Right renal cortex interstitium (tissue), 3 donors: ENCODE data around the gene LONRF3. TPM values are rescaled to one million over a fixed set of nuclear protein-coding genes. Genes with fewer than 3 reads are reported as not detected.

ENCODE experiments used
- DNase-seq, 3 donors: peaks; one replicate each; pipeline ENCODE4 v3.0.0-alpha.2; 2013; ENCODE audit warnings: low read depth in 3 of 3, low spot score in 2 of 3
- polyA plus RNA-seq, 3 donors: library from polyadenylated mRNA; unstranded; fragments of 120-200 nt; gene quantifications; one replicate each; pipeline ENCODE4 v1.2.1, GENCODE V29; 2013; ENCODE audit not compliant: insufficient read length in 3 of 3

Gene LONRF3
- polyA plus RNA-seq, result 1 to 10 TPM in 2 of 3 donors, under 1 TPM in 1; 0.94 to 1.2 (median 1.2) TPM

GRCh38 chrX:118974088-118974907 is at the start of gene LONRF3:
Gene LONRF3, plus strand, starts transcription at chrX:118974618. Its CDS starts 163 bp downstream, at chrX:118974781.
- DNase-seq, result no peak

- DNase-seq, result peak in 1 of 3 donors; percentile 0
These were observed 46.3 kb upstream of the LONRF3 start for GRCh38 chrX:118928151-118928550.

DNA sequence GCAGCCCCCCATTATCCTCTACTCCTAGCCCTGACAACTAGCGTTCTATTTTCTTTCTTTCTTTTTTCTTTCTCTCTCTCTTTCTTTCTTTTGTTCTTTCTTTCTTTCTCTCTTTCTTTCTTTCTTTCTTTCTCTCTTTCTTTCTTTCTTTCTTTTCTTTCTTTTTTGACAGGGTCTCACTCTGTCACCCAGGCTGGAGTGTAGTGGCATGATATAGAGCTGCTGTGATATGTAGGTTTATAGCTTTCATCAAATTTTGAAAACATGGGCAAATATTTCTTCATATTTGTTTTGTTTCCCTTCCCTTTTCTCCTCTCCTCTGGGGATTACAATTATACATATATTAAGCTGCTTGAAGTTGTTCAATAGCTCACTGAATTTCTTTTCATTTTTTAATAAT is 39.1 kb upstream of the LONRF3 start:
- no peak for DNase-seq

DNA sequence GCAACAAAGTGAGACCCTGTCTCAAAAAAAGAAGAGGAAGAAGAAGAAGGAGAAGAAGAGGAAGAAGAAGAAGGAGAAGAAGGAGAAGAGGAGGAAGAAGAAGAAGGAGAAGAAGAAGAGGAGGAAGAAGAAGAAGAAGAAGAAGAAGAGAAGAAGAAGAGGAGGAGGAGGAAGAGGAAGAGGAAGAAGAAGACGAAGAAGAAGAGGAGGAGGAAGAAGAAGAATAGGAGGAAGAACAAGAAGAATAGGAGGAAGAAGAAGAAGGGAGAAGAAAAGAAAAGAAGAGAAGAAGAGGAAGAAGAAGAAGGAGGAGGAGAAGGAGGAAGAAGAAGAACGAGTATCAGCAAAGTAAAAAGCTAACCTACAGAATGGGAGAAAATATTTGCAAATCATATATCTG is 33.3 kb upstream of the LONRF3 start:
- no peak for DNase-seq

- DNase-seq, result no peak
These were observed 31.3 kb upstream of the LONRF3 start for GRCh38 chrX:118943102-118943501.

- no peak for DNase-seq
These were observed 28.5 kb upstream of the LONRF3 start for GRCh38 chrX:118945921-118946320.

DNA sequence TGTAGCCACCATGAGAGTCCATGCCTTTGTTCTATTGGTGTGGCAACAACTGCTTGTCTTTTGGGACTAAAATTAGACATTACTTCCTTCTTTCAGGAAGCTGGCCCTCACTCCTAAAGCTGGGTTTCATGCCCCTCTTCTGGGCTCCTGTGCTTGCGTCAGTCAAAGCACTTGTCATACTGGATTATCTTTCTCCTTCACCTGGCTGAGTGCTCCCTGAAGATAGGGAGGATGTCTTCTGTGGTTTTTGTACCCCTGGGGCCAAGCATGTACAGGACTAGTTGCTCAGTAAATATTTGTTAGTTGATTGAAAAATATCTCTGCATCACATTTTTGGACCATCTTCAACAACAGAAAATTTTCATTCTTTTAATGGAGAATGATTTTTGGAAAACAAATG is 26.1 kb upstream of the LONRF3 start:
- DNase-seq, result no peak

- DNase-seq, result no peak
These were observed 12.4 kb upstream of the LONRF3 start for GRCh38 chrX:118961866-118962560.

GRCh38 chrX:118963159-118963558 is 11.3 kb upstream of the LONRF3 start:
- no peak for DNase-seq

DNA sequence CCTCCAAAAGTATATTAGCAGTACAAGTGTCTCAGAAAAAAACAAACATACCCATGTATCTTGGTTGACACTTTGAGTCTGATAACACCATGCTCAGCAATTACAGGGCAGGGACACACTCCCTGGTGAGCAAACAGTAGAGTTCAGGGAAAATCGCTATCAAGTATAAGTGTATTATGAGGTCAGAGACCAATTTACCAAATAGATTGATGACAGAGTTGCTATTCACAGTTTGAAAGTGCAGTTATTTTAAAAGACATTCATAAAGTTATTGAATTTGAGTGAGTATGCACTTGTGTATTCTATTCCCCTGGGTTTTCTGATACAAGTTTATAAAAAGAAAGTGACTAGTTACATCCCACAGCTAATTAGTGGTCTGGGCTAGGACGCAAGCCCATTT is 10.2 kb upstream of the LONRF3 start:
- no peak for DNase-seq

- no peak for DNase-seq
These were observed 9.0 kb upstream of the LONRF3 start for GRCh38 chrX:118965395-118965794.

DNA sequence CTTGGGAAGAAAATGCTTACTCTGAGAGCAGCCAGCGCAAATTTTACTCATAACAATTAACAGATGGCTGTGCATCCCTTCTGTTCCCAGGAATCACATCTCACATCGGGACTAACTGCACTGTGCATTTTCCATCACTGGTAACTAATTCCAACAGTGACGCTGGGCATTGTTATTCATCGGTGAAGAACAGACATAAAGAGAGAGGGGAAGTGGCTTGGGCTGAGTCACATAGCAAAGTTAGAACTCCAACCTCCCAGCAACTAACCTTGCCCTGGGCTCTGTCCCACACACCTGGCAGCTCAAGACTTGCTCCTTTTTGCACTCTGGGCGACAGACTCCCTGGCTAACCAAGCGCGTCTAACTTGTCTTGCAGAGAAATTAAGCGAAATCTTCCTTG is 6.4 kb upstream of the LONRF3 start:
- no peak for DNase-seq

- no peak for DNase-seq
These were observed 2.9 kb upstream of the LONRF3 start for GRCh38 chrX:118971552-118971951.

DNA sequence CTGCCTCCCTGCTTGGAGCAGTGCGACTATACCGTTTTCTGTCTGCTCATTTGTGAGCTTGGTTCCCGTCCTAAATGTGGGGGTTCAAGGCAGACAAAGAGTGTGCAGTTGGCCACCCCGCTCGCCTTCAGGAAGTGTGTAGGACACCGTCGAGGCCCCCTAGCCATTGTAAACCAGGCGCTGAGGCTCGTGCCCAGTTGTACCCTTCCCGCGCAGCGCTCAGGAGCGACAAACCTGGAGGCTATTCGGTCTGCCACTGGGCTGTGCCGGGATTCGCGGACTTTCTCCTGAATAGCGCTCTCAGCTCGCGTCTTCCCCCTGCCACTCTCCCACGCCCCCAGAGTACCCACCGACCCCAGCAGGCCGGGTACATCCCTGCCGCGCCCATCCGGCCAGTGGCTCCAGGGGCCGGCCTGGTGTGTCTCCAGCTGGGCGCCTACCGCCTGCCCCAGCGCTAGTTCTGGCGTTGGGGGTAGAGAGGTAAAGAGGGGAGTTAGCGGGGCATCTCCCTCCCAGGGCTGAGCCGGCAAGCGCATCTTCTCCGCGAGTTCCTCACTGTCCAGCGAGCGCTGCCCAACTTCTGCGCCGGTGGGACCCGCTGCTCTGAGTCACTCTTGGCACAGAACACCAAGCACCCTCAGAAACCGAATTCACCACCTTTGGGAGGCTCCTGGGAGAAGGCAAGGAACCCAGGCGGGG is 880 bp upstream of the LONRF3 start:
- DNase-seq, result no peak

DNA sequence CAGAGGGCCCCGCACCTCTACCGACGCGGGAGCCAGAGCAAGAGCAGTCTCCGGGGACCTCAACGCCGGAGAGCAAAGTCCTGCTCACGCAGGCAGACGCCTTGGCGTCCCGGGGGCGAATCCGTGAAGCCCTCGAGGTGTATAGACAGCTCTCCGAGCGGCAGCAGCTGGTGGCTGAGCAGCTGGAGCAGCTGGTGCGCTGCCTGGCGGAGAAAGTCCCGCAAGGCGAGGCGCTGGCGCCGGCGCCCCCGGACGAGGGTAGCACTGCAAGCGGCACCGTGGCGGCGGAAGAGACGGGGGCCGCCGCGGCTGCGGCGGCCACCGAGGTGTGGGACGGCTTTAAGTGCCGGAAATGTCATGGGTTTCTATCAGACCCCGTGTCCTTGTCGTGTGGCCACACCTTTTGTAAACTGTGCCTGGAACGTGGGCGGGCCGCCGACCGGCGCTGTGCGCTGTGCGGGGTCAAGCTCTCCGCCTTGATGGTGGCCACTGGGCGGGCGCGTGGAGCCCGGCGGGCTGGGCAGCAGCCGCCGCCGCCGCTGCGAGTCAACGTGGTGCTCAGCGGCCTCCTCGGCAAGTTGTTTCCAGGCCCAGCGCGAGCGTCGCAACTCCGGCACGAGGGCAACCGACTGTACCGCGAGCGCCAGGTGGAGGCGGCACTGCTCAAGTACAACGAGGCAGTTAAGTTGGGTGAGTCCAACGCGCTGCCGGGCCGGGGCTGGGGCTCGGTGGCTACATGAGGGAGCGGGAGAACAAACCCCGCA is 672 bp downstream of the LONRF3 start:
- no peak for DNase-seq

DNA sequence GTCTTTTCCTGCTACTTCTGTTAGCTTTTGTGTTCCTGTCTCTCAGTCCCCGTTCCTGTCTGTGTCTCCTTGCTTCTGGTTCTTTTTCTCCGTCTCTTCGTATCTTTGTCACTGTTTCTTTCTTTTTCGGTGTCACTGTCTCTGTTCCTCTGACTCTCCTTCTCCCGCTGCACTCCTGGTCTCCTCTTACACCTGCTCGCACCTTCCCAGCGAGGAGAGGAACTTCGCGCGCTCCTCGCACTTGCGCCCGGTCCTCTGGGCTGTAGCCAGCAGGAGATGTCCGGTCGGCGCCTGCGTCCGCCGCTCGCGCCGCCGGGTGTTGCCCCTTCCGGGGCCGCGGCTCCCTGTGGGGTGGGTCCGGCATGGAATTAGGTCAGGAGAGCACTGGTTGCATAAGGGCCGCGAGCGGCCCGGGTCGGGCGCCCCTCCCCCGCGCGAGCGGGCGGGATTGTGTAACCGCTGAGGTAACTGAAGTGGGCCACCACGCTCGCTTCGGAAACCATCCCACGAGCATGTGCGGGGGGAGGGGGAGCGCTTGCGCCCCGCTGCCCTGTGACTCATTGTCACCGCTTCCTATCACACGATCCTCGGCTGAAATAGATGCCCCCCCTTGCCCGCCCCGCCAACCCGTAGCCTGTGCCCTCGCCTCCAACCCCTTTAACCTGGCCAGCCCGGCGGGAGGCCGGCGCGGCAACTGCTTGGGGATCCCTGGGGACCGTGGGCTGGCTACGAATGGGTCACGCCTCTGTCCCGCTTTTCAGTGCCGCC is 1.6 kb downstream of the LONRF3 start:
- no peak for DNase-seq

- DNase-seq, result no peak
These were observed 2.4 kb downstream of the LONRF3 start for GRCh38 chrX:118976599-118977340.

DNA sequence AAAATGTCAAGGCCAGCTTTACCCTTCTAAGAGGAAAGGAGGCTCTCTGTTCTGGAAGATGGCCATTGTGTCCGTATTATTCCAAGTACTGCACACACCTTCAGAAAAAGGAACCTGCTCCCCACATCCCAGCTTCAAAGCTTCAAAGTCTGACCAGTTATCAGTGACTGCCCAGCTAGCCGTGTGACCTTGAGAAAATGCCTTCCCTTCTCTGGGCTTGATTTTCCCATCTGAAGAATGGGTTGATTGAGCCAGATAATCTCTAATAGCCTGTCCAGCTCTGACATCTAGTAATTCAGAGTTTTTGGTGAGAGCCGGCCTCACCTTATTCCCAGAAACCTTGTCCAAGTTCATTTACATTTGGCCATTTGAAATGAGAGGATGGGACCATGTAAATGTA is 3.0 kb downstream of the LONRF3 start:
- no peak for DNase-seq

DNA sequence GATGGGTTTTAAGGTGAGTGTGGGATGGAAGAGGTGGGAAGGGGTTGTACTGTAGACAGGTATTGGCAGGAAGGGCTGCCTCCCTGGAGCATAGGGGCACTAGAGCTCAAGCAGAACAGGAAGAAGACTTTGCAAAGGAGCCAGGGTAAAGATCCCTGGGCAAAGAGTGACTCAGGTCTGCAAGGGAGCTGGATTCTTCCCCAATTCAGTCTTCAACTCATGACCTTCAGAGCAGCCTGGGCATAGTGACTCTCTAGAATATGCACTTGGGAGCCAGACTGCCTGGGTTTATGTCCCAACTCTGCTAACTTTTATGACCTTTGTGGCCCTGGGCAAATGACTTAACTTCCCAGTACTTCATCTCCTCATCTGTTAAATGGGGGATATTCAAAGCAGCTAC is 4.0 kb downstream of the LONRF3 start:
- no peak for DNase-seq
